MG63 (cell line): Measurements from ENCODE around the gene MAP4. TPM values are rescaled to one million over a fixed set of nuclear protein-coding genes. Genes with fewer than 3 reads are reported as not detected.
"Not testable (repeated sequence)": the region's sequence is repeated elsewhere in the genome, so short reads cannot be mapped to it uniquely, and the experiment has no call there.

Source experiments
- DNase-seq: peaks from one replicate; pipeline ENCODE4 v3.0.0-alpha.2; 2020
- H3K27me3 ChIP-seq: fragments of 250-450 bp; sonication (Bioruptor Pico); 2 replicates; pipeline ENCODE4 v1.5.1; 2020; ENCODE audit warnings: mild to moderate bottlenecking, moderate library complexity
- H3K36me3 ChIP-seq: fragments of 250-450 bp; sonication (Bioruptor Pico); 2 replicates; pipeline ENCODE4 v1.5.1; 2020; ENCODE audit warnings: mild to moderate bottlenecking, moderate library complexity
- H3K4me3 ChIP-seq: fragments of 250-450 bp; sonication (Bioruptor Pico); 2 replicates; pipeline ENCODE4 v1.5.1; 2020; ENCODE audit warnings: mild to moderate bottlenecking, moderate library complexity
- H3K9me3 ChIP-seq: fragments of 250-450 bp; sonication (Bioruptor Pico); 2 replicates; pipeline ENCODE4 v1.5.1; 2020; ENCODE audit warnings: mild to moderate bottlenecking, moderate library complexity
- total RNA-seq: library from RNA; depleted of rRNA; stranded (reverse); fragments of >200 nt; shearing (Covaris generic); gene quantifications from 2 replicates; pipeline ENCODE4 v1.2.3, GENCODE V29; 2014; ENCODE audit warnings: low replicate concordance

Gene MAP4
- total RNA-seq, 1 experiment from 2014 or later = 38.5 TPM

- Histone ChIP-seq H3K4me3 (no peak overlapping the region), H3K9me3 (no peaks in the 10 kb centered on the region), H3K36me3 (peaks cover 3% of the 10 kb centered on the region; the same call in 1 of the 2 replicates), H3K27me3 (no peaks in the 10 kb centered on the region)
- DNase-seq = no peak
Measured at GRCh38 chr3:48026098-48026497, 9.9 kb upstream of the MAP4 start.

GRCh38 chr3:48024401-48024800 lies 8.2 kb upstream of the MAP4 start:
- Histone ChIP-seq H3K4me3 (no peak overlapping the region), H3K36me3 (peaks cover 5% of the 10 kb centered on the region), H3K27me3 (no peaks in the 10 kb centered on the region), H3K9me3 (no peaks in the 10 kb centered on the region)
- no peak for DNase-seq

DNA sequence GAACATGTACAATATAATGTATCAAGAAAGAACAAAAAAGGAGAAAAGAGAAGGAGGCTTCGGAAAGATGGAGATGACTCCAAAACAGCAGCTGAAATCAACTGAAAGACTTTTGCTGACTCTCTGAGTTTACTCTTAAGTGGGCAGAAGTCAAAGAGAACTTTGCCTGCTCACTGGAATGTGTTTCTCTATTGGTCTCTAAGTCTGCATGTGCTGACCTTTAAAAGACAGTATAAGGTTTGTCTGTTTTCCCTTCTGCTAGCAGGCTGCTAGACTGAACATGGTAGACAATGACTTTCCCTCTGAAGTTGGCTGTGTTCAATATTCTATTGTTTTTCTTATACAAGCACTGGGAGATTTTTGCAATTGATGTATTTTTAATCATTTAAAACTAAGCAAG lies 7.2 kb upstream of the MAP4 start:
- no peaks in the 10 kb centered on the region for H3K9me3 ChIP-seq

GRCh38 chr3:48022178-48022577 lies 6.0 kb upstream of the MAP4 start:
- H3K4me3 ChIP-seq = no peak overlapping the region
- no peaks in the 10 kb centered on the region for H3K9me3 ChIP-seq
- peaks cover 2% of the 10 kb centered on the region for H3K36me3 ChIP-seq

More for the DNA sequence above, 7.2 kb upstream of the MAP4 start:
- no peak overlapping the region for H3K4me3 ChIP-seq
- H3K36me3 ChIP-seq = peaks cover 5% of the 10 kb centered on the region
- DNase-seq = no peak
- no peaks in the 10 kb centered on the region for H3K27me3 ChIP-seq

DNA sequence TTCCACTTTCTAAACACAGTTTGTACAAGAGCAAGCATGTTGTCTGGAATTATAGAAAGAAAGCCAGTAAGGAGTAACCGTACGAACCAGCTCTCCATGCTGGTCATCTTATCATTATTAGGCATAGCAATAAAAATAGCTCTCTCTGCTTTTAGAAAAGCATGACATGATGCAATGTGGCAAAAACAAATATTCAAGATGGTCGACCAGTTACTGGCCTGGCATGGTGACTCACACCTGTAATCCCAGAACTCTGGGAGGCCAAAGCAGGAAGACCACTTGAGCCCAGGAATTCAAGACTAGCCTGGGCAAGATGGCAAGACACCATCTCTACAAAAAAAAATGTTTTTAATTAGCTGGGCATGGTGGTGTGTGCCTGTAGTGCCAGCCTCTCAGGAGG lies 2.6 kb upstream of the MAP4 start:
- H3K4me3 ChIP-seq = no peak overlapping the region
- no peaks in the 10 kb centered on the region for H3K27me3 ChIP-seq
- H3K9me3 ChIP-seq = no peaks in the 10 kb centered on the region
- peaks cover 2% of the 10 kb centered on the region for H3K36me3 ChIP-seq
- DNase-seq = peak; percentile 59

More at GRCh38 chr3:48022178-48022577, 6.0 kb upstream of the MAP4 start:
- no peaks in the 10 kb centered on the region for H3K27me3 ChIP-seq
- no peak for DNase-seq

DNA sequence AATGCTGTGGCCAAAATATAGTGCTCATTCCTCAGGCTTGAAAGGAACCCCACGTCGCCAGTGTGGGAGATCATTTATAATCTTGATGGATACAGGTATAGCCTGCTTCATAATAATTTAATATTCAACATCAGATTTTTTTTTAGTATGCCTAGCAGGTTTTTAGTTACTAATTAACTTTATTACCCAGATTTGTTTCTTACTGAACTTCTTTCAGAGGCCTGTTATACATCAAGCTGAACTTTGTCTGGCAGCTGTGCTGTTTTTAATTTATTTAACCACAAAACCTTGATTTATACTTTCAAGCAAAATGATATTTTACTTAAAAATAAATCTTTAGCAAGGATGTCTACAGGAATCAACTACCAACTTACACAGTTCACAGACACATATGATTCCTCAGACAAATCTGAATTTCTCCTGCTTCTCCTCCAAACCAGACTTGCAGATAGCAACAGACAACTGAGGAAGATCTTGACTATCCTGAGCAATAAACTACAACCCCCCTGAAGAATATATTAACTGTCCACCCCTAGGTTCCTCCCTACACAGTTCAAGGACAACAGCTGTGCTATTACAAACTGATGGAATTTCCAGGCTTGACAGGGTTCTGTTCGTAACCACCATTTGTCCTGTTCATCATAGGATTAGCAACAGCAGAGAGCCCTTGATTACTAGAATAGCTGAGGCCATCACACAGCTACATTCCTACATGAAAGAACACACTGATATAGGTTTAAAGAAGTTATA lies 610 bp downstream of the MAP4 start:
- Histone ChIP-seq H3K27me3 (no peaks in the 10 kb centered on the region), H3K4me3 (no peak overlapping the region), H3K36me3 (peaks cover 2% of the 10 kb centered on the region; the same call in 1 of the 2 replicates), H3K9me3 (no peaks in the 10 kb centered on the region)
- no peak for DNase-seq

DNA sequence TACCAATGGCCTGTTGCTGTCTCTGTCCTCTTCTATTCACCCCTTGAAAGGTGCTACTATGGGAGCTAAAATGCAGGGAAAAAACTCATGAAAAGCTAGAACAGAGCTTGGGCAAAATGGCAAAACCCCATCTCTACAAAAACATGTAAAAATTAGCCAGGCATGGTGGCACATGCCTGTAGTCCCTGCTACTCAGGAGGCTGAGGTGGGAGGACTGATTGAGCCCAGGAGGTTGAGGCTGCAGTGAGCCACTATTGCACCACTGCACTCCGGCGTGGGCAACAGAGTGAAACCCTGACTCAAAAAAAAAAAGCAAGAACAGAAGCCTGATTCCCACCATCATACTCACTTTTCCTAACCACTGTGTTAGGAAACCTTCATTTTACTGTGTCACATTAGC lies 1.9 kb downstream of the MAP4 start:
- H3K4me3 ChIP-seq = no peak overlapping the region; the same call in 1 of the 2 replicates
- H3K36me3 ChIP-seq = peaks cover 8% of the 10 kb centered on the region
- H3K27me3 ChIP-seq = no peaks in the 10 kb centered on the region
- DNase-seq = no peak
- no peaks in the 10 kb centered on the region for H3K9me3 ChIP-seq

DNA sequence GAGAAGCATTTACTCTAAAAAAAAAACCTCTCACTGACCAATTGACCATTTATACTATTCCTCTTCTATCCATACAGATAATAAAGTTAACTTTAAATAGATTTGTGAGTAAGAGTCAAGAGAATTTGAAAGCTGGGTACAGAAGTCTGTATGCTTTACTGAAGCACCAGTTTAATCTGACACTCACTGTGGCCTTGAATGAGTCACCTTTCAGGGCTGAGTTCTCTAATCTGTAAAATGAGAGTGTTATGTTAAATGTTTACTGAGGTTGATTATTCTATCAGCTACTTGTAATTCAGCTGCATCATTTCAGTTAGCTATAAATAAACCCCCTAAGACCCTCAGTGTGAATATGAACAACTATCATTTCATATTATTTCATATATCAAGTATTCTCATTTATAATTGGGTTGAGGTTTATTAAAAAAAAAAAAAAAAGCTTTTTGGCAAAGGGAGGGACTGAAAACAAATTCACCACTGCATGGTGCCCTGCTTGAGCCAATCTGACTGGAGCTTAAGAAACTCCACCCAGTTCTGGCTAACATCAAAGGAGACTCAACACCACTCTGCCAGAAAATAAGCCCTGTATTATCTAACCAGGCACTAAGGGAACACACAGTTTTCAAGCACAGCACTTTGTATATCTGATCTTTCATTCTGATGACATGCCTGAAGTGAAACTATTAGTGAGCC lies 2.8 kb downstream of the MAP4 start:
- no peaks in the 10 kb centered on the region for H3K27me3 ChIP-seq
- peaks cover 16% of the 10 kb centered on the region for H3K36me3 ChIP-seq
- DNase-seq = peak; percentile 44
- 0 out of 2 replicates have a peak overlapping the region, but pooled peaks have one; percentile 10 for H3K4me3 ChIP-seq
- H3K9me3 ChIP-seq = no peaks in the 10 kb centered on the region

- no peak overlapping the region for H3K4me3 ChIP-seq
- no peak for DNase-seq
- peaks cover 16% of the 10 kb centered on the region for H3K36me3 ChIP-seq
- H3K27me3 ChIP-seq = no peaks in the 10 kb centered on the region
- no peaks in the 10 kb centered on the region for H3K9me3 ChIP-seq
Measured at GRCh38 chr3:48012659-48013058, 3.6 kb downstream of the MAP4 start.

DNA sequence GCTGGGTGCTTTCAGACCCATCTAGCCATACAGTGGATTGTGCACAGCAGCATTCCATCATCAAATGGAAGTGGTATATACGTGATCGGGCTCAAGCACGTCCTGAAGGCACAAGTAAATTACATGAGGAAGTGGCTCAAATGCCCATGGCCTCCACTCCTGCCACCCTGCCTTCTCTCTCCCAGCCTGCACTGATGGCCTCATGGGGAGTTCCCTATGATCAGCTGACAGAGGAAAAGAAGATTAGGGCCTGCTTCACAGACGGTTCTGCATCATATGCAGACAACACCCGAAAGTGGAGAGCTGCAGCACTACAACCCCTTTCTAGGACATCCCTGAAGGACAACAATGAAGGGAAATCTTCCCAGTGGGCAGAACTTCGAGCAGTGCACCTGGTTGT lies 8.2 kb downstream of the MAP4 start:
- not testable (repeated sequence) for H3K4me3 ChIP-seq, H3K9me3 ChIP-seq, DNase-seq, H3K27me3 ChIP-seq
- peaks cover 16% of the 10 kb centered on the region for H3K36me3 ChIP-seq

GRCh38 chr3:48007361-48007760 lies 8.9 kb downstream of the MAP4 start:
- H3K27me3 ChIP-seq, H3K4me3 ChIP-seq, DNase-seq, H3K9me3 ChIP-seq: not testable (repeated sequence)
- H3K36me3 ChIP-seq = peaks cover 16% of the 10 kb centered on the region

- peaks cover 16% of the 10 kb centered on the region for H3K36me3 ChIP-seq
- not testable (repeated sequence) for H3K9me3 ChIP-seq, H3K4me3 ChIP-seq, DNase-seq, H3K27me3 ChIP-seq
Measured at GRCh38 chr3:48006794-48007193, 9.4 kb downstream of the MAP4 start.

GRCh38 chr3:48004694-48005093 lies 11.5 kb downstream of the MAP4 start:
- DNase-seq = no peak
- H3K27me3 ChIP-seq = no peaks in the 10 kb centered on the region
- H3K36me3 ChIP-seq = peaks cover 9% of the 10 kb centered on the region
- no peaks in the 10 kb centered on the region for H3K9me3 ChIP-seq
- H3K4me3 ChIP-seq = no peak overlapping the region

DNA sequence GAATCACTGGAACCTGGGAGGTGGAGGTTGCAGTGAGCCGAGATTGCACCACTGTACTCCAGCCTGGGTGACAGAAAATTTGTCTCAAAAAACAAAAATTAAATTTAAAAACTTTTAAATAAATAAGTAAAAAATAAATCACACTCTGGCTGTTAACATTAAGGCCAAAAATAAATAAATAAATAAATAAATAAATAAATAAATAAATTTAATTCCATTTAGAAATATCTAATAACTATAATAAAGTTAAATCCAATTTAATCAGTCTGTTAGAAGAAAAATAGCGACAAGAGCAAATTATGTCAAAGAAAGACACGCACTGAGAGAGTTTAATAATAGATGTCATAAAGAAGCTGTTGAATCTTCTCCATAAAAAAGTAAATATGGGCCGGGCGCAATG lies 13.4 kb downstream of the MAP4 start:
- no peaks in the 10 kb centered on the region for H3K27me3 ChIP-seq
- H3K4me3 ChIP-seq = no peak overlapping the region

DNA sequence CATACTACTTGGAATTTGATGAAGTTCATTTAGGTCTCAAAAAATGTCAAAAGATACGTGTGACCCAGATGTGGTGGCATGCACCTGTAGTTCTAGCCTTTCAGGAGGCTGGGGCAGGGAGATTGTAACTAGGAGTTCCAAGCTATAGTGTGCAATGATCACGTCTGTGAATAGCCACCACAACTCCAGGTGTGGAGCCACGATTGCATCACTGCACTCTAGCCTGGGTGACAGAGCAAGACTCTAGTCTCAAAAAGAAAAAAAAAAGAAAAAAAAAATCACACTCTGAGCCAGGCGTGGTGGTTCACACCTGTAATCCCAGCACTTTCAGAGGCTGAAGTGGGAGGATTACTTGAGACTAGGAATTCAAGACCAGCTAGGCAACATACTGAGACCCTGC lies 14.2 kb downstream of the MAP4 start:
- no peak for DNase-seq
- Histone ChIP-seq H3K4me3 (no peak overlapping the region), H3K36me3 (no peaks in the 10 kb centered on the region; the same call in 1 of the 2 replicates), H3K9me3 (no peaks in the 10 kb centered on the region), H3K27me3 (no peaks in the 10 kb centered on the region)

More for the DNA sequence above, 13.4 kb downstream of the MAP4 start:
- no peaks in the 10 kb centered on the region; the same call in 1 of the 2 replicates for H3K36me3 ChIP-seq
- no peaks in the 10 kb centered on the region for H3K9me3 ChIP-seq
- no peak for DNase-seq

DNA sequence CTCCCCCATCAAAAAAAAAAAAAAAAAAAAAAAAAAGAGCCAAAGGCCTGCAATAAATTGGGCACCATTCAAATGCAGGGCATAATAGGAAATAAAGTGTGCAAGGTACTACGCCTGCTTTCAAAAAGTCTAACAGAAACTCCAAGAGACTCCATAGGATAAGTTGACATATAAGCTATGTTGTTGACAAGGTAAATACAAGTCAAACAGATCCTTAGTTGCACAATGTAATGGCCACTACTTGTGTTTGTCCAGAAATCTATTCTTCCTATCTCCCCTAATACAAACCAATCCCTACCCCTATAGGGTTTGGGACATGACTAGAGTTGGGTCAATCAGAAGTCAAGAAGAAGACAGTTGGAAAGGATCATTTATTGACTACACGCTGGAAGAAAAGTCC lies 16.0 kb downstream of the MAP4 start:
- Histone ChIP-seq H3K27me3 (no peaks in the 10 kb centered on the region), H3K4me3 (no peak overlapping the region), H3K36me3 (peaks cover 14% of the 10 kb centered on the region), H3K9me3 (no peaks in the 10 kb centered on the region)
- DNase-seq = no peak

- H3K4me3 ChIP-seq = no peak overlapping the region
- H3K9me3 ChIP-seq = no peaks in the 10 kb centered on the region
- peaks cover 25% of the 10 kb centered on the region for H3K36me3 ChIP-seq
- no peak for DNase-seq
- H3K27me3 ChIP-seq = no peaks in the 10 kb centered on the region
Measured at GRCh38 chr3:47996440-47996839, 19.8 kb downstream of the MAP4 start.

- Histone ChIP-seq H3K36me3 (peaks cover 32% of the 10 kb centered on the region), H3K4me3 (no peak overlapping the region), H3K9me3 (no peaks in the 10 kb centered on the region), H3K27me3 (no peaks in the 10 kb centered on the region)
- DNase-seq = no peak
Measured at GRCh38 chr3:47994180-47994579, 22.0 kb downstream of the MAP4 start.
